Neural cell (in vitro differentiated cells): Measurements from ENCODE around the gene CFDP1.

Experiments
- CTCF ChIP-seq: fragments of 450-650 bp; IDR thresholded peaks from 2 replicates; pipeline ENCODE4 v1.5.1; 2014; ENCODE audit warnings: antibody characterized with exemption, mild to moderate bottlenecking, moderate library complexity; ENCODE audit not compliant: poor library complexity, severe bottlenecking
- EZH2 ChIP-seq: fragments of 200-600, 300-800 bp; shearing (Covaris generic), sonication (generic); IDR thresholded peaks from 2 replicates; pipeline ENCODE4 v1.6.1; 2014; ENCODE audit warnings: antibody characterized with exemption, low read length, borderline replicate concordance, mild to moderate bottlenecking; ENCODE audit not compliant: insufficient read depth, poor library complexity, severe bottlenecking
- POLR2AphosphoS5 ChIP-seq: IDR thresholded peaks from 2 replicates; pipeline ENCODE4 v1.6.1; 2012
- SMC3 ChIP-seq: fragments of 450-650 bp; conservative IDR thresholded peaks from 2 replicates; pipeline ENCODE4 v1.6.1; 2014; ENCODE audit warnings: antibody characterized with exemption, mild to moderate bottlenecking, moderate library complexity; ENCODE audit not compliant: poor library complexity
- TAF1 ChIP-seq: IDR thresholded peaks from 2 replicates; pipeline ENCODE4 v1.6.1; 2012; ENCODE audit warnings: low read depth
- TF ChIP-seq, protein P1 (sequence below): IDR thresholded peaks from 2 replicates; pipeline ENCODE4 v1.6.1; 2012; ENCODE audit warnings: borderline replicate concordance

DNA sequence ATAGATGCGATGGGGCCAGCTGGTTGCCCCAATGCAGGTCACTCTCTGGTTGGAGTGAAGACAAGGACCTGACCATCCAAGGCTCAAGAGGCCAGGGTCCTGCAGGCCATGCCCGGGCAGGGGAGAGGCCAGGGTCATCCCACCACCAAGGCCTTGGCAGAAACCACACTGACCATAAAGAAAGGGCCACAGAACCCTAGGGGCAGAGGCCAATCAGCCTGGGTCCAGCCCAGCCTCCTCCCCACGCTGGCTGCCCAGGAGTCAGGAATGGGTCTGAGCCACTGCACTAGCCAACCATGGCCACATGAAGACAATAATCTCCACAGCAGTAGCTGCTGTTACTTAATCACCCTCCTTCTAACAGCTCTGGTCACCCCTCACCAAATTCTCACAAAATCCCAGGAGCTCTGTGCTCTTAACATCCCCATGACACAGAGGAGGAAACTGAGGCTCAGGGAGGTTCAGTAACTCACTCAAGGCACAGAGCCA is 171.7 kb downstream of the CFDP1 start:
- TF ChIP-seq CTCF, result no peak
- TF ChIP-seq SMC3, result no peak
- TF ChIP-seq TAF1, result no peak
- no peak for TF ChIP-seq EZH2
- no peak for TF ChIP-seq POLR2AphosphoS5
- TF ChIP-seq, protein P1, sequence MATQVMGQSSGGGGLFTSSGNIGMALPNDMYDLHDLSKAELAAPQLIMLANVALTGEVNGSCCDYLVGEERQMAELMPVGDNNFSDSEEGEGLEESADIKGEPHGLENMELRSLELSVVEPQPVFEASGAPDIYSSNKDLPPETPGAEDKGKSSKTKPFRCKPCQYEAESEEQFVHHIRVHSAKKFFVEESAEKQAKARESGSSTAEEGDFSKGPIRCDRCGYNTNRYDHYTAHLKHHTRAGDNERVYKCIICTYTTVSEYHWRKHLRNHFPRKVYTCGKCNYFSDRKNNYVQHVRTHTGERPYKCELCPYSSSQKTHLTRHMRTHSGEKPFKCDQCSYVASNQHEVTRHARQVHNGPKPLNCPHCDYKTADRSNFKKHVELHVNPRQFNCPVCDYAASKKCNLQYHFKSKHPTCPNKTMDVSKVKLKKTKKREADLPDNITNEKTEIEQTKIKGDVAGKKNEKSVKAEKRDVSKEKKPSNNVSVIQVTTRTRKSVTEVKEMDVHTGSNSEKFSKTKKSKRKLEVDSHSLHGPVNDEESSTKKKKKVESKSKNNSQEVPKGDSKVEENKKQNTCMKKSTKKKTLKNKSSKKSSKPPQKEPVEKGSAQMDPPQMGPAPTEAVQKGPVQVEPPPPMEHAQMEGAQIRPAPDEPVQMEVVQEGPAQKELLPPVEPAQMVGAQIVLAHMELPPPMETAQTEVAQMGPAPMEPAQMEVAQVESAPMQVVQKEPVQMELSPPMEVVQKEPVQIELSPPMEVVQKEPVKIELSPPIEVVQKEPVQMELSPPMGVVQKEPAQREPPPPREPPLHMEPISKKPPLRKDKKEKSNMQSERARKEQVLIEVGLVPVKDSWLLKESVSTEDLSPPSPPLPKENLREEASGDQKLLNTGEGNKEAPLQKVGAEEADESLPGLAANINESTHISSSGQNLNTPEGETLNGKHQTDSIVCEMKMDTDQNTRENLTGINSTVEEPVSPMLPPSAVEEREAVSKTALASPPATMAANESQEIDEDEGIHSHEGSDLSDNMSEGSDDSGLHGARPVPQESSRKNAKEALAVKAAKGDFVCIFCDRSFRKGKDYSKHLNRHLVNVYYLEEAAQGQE, result no peak
